Gastroesophageal sphincter (tissue), 4 donors: Measurements from ENCODE around the gene ZBTB17. TPM values are rescaled to one million over a fixed set of nuclear protein-coding genes. Genes with fewer than 3 reads are reported as not detected.

Experiments
- ATAC-seq: fragments of 150-250 bp; one replicate; pipeline ENCODE4 v1.9.1; 2016; ENCODE audit warnings: mild to moderate bottlenecking, moderate library complexity
- H3K27ac ChIP-seq, 4 donors: fragments of 200-600 bp; sonication (generic) in 3 of 4; 1 replicate in 3 of 4; 2 replicates in 1 of 4; pipeline ENCODE4 v1.5.1; 2016 to 2019
- H3K27me3 ChIP-seq: fragments of 200-600 bp; sonication (generic); one replicate; pipeline ENCODE4 v1.5.1; 2019
- H3K36me3 ChIP-seq, 2 donors: fragments of 200-600 bp; sonication (generic); one replicate each; pipeline ENCODE4 v1.5.1; 2019; ENCODE audit warnings: control low read depth in 1 of 2
- H3K4me1 ChIP-seq, 3 donors: fragments of 200-600 bp; sonication (generic); 1 replicate in 2 of 3; 2 replicates in 1 of 3; pipeline ENCODE4 v1.5.1; 2016 to 2019; ENCODE audit warnings: control low read depth in 2 of 3
- H3K4me3 ChIP-seq, 2 donors: fragments of 200-600 bp; sonication (generic); one replicate each; pipeline ENCODE4 v1.5.1; 2019; ENCODE audit warnings: mild to moderate bottlenecking in 1 of 2, moderate library complexity in 1 of 2
- H3K9me3 ChIP-seq, 3 donors: fragments of 200-600 bp; sonication (generic); one replicate each; pipeline ENCODE4 v1.5.1; 2017 to 2019; ENCODE audit warnings: control low read depth in 2 of 3
- EP300 ChIP-seq: sonication (generic); formaldehyde crosslinking; IDR thresholded peaks from one replicate; pipeline ENCODE4 v1.6.1; 2017; ENCODE audit warnings: antibody characterized with exemption, mild to moderate bottlenecking
- POLR2A ChIP-seq, 2 donors: fragments of 450-650 bp; IDR thresholded peaks; one replicate each; pipeline ENCODE4 v1.6.1; 2017; ENCODE audit warnings: antibody characterized with exemption in 2 of 2, mild to moderate bottlenecking in 2 of 2, moderate library complexity in 1 of 2
- POLR2AphosphoS5 ChIP-seq: sonication (generic); formaldehyde crosslinking; IDR thresholded peaks from one replicate; pipeline ENCODE4 v1.6.1; 2017; ENCODE audit warnings: antibody characterized with exemption
- WGBS, 2 donors: methylation state at CpG; one replicate each; pipeline ENCODE4 v1.1.5; 2018; ENCODE audit warnings: low coverage in 1 of 2; 5-methylcytosine and 5-hydroxymethylcytosine counted together
- total RNA-seq, 4 donors: library from RNA; depleted of rRNA; stranded (reverse); fragments of >200 nt; gene quantifications; one replicate each; pipeline ENCODE4 v1.1.0, GENCODE V29; 2016
- TF ChIP-seq, protein P1 (sequence below), 4 experiments: fragments of 200-600 bp in 2 of 4; fragments of 450-650 bp in 2 of 4; sonication (generic) in 1 of 4; IDR thresholded peaks; one replicate each; pipeline ENCODE4 v1.5.1; 2017 to 2019; ENCODE audit warnings: antibody characterized with exemption in 4 of 4, mild to moderate bottlenecking in 2 of 4, moderate library complexity in 2 of 4

Gene ZBTB17
- total RNA-seq, 4 donors from 2014 or later, result 24.0 to 65.7 (median 29.0) TPM

DNA sequence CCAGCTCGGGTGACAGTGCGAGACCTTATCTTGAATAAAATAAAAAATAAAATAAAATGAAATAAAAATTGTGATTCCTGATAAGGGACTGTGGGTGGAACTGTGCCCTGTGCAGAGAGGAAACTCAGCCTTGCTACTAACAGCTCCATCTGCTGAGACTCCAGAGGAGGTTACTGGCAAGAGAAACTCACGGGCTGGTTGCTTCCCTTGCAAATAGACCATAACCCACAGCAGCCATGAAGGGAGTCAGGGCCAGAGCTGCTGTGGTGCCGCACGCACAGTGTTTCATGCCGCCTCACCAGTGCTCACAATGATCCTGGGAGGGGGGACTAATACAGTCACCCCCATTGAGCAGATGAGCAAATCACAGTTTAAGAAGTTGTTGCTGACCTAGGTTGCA lies 13.7 kb downstream of the ZBTB17 start:
- 76 to 94% methylated on average over 3 to 4 of the region's 6 CpGs for WGBS, 2 donors
- Histone ChIP-seq H3K27me3 (no peaks in the 10 kb centered on the region), H3K36me3 (peaks cover 0 to 5% of the 10 kb centered on the region in 2 donors), H3K4me1 (peaks cover 5 to 92% (median 31%) of the 10 kb centered on the region in 3 donors), H3K9me3 (no peaks in the 10 kb centered on the region), H3K4me3 (no peak overlapping the region), H3K27ac (no peak overlapping the region)
- TF ChIP-seq POLR2AphosphoS5 (no peak), EP300 (no peak), POLR2A (IDR thresholded peaks at IDR 0.05) (no peak)
- TF ChIP-seq, protein P1, sequence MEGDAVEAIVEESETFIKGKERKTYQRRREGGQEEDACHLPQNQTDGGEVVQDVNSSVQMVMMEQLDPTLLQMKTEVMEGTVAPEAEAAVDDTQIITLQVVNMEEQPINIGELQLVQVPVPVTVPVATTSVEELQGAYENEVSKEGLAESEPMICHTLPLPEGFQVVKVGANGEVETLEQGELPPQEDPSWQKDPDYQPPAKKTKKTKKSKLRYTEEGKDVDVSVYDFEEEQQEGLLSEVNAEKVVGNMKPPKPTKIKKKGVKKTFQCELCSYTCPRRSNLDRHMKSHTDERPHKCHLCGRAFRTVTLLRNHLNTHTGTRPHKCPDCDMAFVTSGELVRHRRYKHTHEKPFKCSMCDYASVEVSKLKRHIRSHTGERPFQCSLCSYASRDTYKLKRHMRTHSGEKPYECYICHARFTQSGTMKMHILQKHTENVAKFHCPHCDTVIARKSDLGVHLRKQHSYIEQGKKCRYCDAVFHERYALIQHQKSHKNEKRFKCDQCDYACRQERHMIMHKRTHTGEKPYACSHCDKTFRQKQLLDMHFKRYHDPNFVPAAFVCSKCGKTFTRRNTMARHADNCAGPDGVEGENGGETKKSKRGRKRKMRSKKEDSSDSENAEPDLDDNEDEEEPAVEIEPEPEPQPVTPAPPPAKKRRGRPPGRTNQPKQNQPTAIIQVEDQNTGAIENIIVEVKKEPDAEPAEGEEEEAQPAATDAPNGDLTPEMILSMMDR (IDR thresholded peaks at IDR 0.05), result no peak
- no peak for ATAC-seq

DNA sequence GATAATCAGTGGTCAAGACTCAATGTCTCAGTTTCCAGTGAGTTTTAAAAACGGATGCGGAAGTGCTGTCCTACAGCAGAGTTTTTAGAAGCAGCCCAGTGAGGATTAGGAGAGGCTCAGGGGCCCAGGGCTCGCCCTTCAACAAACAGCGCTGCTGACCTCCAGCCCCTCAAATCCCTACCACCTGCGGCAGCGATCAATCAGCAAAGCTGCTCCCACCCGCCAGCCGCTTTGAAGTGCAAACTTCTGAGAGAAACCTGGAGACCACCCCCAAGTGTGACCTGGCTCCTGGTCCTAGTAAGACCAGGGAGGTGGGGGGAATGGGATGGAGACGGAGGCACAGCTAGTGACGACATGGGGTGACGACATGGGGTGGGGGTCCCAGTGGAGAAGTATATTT lies 14.4 kb downstream of the ZBTB17 start:
- H3K4me3 ChIP-seq, result no peak overlapping the region
- H3K9me3 ChIP-seq, result no peaks in the 10 kb centered on the region
- H3K36me3 ChIP-seq, result peaks cover 0 to 7% of the 10 kb centered on the region in 2 donors
- H3K4me1 ChIP-seq, result peaks cover 5 to 92% (median 28%) of the 10 kb centered on the region in 3 donors
- TF ChIP-seq, protein P1 (IDR thresholded peaks at IDR 0.05), result no peak
- no peak overlapping the region for H3K27ac ChIP-seq
- ATAC-seq, result no peak
- 67 to 72% methylated on average over 2 to 10 of the region's 11 CpGs for WGBS, 2 donors
- H3K27me3 ChIP-seq, result no peaks in the 10 kb centered on the region

DNA sequence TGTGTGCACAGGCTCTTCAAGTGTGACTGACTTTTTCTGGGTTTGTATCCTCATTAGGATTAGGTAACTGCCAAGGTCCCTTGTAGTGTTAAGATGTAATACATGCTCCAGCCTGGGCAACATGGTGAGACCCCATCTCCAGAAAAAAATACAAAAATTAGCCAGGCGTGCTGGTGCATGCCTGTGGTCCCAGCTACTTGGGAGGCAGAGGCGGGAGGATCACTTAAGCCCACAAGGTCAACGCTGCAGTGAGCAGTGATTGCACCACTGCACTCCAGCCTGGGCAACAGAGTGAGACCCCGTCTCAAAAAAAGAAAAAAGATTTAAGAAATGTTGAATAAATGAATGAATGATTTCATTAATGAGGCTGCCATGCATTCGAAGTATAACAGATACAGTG lies 15.1 kb downstream of the ZBTB17 start:
- 88 to 97% methylated on average over 4 to 5 of the region's 5 CpGs for WGBS, 2 donors
- Histone ChIP-seq H3K9me3 (no peaks in the 10 kb centered on the region), H3K4me1 (peaks cover 2 to 92% (median 22%) of the 10 kb centered on the region in 3 donors), H3K4me3 (no peak overlapping the region), H3K27ac (no peak overlapping the region), H3K36me3 (peaks cover 0 to 7% of the 10 kb centered on the region in 2 donors), H3K27me3 (no peaks in the 10 kb centered on the region)
- TF ChIP-seq EP300, result no peak
- TF ChIP-seq POLR2AphosphoS5, result no peak
- no peak for ATAC-seq

DNA sequence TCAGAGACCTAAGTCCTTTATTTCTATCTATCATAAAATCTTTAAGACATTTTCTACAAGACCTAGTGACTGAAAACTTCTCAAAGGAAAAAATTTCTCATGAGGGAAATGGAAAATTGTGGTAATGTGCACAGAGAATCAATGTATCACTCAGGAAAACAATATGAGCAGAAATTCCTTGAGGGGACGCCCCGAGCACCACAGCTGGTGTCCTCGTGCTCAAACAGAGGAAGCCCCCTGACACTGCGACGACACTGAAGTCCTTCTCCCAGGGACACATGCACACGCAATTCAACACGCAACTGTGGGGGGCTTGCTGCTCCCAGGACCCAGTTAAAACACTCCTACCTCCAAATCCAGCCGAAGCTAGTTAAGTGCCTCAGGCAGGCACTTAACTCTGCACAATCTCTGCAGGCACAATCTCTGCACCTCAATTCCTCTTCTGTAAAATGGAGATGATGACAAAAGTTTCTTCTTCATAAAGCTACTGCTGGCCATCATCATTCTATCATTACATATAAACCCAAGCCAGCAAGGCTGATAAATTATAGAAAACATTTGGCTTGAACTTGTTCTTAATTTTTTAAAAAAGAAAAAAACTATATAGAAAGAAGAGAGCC lies 16.0 kb downstream of the ZBTB17 start:
- Histone ChIP-seq H3K4me3 (no peak overlapping the region), H3K36me3 (peaks cover 0 to 7% of the 10 kb centered on the region in 2 donors), H3K4me1 (peaks cover 2 to 89% (median 16%) of the 10 kb centered on the region in 3 donors), H3K27ac (no peak overlapping the region), H3K27me3 (no peaks in the 10 kb centered on the region), H3K9me3 (no peaks in the 10 kb centered on the region)
- ATAC-seq, result no peak
- TF ChIP-seq, protein P1 (IDR thresholded peaks at IDR 0.05), result no peak
- no peak for TF ChIP-seq EP300
- no peak for TF ChIP-seq POLR2AphosphoS5
- 72 to 92% methylated on average over 4 to 6 of the region's 8 CpGs for WGBS, 2 donors

DNA sequence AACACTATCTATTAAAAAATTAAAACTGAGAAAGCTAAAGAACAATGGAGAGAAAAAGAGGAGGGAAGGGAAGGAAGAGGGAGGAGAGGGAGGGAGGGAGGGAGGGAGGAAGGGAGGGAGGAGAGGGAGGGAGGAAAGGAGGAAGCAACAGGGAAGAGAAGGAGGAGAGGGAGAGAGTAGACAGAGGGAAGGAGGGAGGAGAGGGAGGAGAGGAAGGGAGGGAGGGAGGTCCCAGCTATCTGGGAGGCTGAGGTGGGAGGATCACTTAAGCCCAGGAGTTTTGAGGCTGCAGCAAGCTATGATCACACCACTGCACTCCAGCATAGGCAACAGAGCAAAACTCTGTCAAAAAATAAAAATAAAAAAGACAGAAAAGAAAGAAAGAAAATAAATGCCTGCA lies 16.5 kb downstream of the ZBTB17 start:
- no peak for ATAC-seq
- Histone ChIP-seq H3K9me3 (no peaks in the 10 kb centered on the region), H3K27ac (peak overlapping the region in 1 of 4 donors; percentile 29), H3K4me3 (no peak overlapping the region), H3K27me3 (no peaks in the 10 kb centered on the region), H3K4me1 (peaks cover 2 to 89% (median 16%) of the 10 kb centered on the region in 3 donors), H3K36me3 (peaks cover 0 to 7% of the 10 kb centered on the region in 2 donors)
- TF ChIP-seq, protein P1 (IDR thresholded peaks at IDR 0.05), result no peak
- TF ChIP-seq EP300 (no peak), POLR2A (IDR thresholded peaks at IDR 0.05) (no peak), POLR2AphosphoS5 (no peak)
